GM19372 (cell line): ENCODE data around the gene THTPA.

Experiments
- ATAC-seq: cut with Tn5 transposase; IDR thresholded peaks from one replicate; pipeline ENCODE4 v1.9.1; 2021; ENCODE audit warnings: mild to moderate bottlenecking, low read depth, moderate library complexity; ENCODE audit not compliant: unreplicated experiment

The THTPA gene

GRCh38 chr14:23550131-23550811 lies 5.8 kb upstream of the THTPA start:
- no peak for ATAC-seq

- ATAC-seq = no peak
Observed at GRCh38 chr14:23550812-23551265, 5.2 kb upstream of the THTPA start.

DNA sequence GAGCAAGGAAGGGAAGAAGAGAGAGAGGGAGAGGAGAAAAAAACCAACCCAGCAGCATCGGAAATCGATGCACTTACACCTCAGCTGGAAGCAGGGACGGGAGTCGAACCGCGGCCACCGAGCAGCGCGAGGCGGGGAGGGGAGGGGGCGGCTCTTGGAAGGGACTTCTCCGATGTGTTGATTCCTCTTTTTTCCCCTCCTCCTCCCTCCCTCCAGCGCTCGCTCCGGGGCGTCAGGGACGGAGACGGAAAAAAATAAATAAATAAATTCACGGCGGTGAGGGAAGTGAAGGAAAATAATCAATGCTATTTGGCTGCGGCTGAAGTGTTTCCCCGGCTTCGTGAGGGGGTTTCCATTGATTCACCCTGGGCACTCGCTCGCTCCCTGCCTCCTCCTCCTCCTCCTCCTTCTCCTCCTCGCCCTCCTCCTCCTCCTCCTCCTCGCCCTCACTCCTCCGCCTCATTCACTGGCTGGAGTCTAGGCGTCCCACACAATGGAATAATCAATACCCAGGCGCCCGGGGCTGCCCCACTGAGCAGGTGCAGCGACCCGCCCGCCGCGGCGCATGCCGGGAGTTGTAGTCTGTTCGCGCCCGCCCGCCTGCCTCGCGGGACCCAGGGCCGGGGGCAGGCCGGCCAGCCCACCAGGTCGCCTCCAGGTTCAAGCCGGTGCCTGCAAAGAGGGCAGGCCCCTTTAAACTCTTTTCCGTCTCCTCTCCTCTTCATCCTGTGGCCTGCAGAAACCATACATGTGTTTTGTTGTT lies 4.6 kb upstream of the THTPA start, which contains the start of gene ZFHX2:
Gene ZFHX2, minus strand, starts transcription at position 500 of the 763 bp plus-strand sequence. CDS start 16,440 bp downstream, outside the sequence.
- peak; percentile 42 for ATAC-seq

DNA sequence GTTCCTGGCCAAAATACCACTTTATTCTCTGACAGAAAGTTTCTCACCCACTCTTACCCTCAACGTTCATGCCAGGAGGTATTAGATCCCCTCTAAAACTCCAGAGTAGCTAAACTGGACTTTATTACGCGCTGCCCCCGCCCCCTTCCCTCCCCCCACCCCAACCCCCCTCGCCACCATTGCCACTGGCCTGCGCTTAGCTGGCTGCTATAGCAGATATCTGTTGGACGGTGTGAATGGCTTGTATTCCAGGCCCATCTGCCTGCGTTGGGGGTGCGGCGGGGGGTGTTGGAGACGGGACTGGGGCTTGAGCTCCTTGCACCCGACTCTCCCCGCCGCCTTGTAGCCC lies 564 bp upstream of the THTPA start:
- no peak for ATAC-seq

- ATAC-seq = no peak
Observed at GRCh38 chr14:23556700-23557440, 799 bp downstream of the THTPA start.

DNA sequence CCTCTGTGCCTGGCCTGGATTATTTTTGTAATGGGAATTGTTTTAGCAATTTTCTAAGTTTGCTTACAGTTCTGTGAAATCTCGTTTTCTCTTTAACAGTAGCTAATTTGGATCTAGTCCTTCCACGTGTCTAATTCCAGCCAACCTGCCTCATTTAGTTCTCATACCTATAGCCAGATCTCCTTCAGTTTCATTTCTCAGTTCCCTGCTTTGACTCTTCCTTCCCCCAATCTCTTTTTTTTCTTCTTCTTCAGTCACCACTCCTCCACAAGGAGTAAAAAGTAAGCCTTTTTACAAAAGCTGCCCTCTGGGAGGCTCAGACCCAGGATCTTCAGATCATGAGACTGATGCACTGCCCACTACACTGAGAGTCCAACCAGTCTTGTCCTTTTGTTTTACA lies 1.4 kb downstream of the THTPA start:
- ATAC-seq = no peak

- no peak for ATAC-seq
Observed at GRCh38 chr14:23557946-23558345, 1.9 kb downstream of the THTPA start.

GRCh38 chr14:23558346-23559009 lies 2.4 kb downstream of the THTPA start:
- no peak for ATAC-seq

DNA sequence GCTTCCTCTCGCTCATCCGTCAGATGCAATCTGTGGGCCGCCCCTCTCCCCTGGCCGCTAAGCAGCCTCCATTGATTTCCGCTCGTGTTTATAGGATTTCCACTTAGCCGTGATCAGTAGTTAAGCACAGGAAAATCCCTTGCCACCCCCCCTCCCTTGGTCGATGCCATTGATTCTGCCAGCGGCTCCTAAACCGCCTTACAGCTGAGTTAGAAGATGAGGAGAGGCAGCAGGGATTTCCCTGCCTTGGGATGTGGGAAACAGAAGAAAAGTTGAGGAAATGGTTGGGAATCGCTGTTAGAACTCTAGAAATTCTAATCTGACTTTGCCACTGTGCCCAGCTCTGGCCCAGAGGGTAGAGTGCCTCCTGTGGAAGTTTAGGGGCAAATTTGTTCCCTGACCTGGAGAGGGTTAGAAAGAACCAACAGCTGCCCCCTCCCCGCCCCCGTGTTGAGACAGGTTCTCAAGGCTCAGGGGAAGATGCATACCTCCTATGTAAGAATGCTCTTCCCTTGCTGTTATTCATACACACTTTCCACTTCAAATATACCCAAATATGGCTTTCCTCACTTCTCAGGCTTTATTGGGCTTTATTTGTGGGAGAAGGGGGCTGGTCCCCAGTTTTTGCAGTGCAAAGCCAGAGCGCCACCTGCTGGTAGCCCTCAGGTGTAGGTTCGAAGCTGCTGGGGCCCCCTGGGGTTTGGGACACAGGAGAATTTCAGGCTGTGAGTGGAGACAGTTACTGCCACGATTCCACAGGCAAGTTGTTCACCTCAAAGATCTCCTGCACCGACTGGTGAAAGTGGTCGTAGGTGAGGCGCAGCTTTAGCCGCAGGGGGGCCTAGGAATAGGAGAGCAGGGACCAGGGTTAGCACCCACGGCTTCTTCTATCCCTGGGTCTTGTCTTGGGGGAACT lies 3.2 kb downstream of the THTPA start:
- ATAC-seq = no peak

DNA sequence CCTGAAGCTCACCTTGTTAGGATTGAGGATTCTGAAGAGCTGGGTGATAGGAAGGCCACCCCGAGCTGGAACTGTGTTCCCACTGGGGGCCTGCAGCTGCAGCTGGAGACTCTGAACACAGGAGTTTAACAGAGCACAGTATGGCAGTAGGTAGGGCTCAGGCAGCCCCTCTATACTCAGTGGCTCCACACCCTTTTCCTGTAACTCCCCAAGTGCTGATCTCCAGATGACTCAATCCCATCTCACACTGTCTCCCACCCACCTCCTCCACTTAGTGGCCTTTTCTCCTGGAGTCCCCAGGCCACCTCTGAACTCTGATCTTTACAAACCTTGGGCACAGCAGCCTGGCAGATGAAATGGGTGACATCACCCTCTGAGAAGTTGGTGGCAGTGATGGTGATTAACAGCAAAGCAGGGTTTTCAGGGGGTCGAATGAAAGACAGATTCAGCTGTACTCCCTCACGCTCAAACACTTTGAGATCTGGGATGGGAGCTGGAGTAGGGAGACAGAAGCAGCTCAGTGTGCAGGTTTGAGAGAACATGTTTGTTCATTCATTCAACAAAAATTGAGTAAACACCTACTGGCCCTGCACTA lies 4.0 kb downstream of the THTPA start:
- ATAC-seq = no peak

DNA sequence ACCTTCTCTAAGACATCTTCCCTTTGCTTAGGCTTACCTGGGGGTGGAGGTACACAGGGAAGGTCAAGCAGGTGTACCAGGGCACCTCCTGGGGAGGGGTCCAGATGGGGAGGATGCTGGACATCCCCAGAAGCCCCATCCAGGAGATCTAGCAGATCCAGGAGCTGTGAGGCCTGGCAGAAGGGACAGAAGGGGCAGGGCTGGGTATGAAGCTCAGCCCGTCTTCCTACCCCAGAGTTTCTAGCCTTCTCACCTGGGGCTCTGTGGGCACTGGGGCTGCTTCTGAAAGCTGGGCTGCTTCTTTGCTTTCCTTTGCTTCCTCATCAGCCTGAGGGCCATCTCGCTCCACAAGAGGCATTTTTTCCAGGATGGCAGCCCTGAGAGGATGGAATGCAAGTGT lies 5.2 kb downstream of the THTPA start:
- no peak for ATAC-seq

DNA sequence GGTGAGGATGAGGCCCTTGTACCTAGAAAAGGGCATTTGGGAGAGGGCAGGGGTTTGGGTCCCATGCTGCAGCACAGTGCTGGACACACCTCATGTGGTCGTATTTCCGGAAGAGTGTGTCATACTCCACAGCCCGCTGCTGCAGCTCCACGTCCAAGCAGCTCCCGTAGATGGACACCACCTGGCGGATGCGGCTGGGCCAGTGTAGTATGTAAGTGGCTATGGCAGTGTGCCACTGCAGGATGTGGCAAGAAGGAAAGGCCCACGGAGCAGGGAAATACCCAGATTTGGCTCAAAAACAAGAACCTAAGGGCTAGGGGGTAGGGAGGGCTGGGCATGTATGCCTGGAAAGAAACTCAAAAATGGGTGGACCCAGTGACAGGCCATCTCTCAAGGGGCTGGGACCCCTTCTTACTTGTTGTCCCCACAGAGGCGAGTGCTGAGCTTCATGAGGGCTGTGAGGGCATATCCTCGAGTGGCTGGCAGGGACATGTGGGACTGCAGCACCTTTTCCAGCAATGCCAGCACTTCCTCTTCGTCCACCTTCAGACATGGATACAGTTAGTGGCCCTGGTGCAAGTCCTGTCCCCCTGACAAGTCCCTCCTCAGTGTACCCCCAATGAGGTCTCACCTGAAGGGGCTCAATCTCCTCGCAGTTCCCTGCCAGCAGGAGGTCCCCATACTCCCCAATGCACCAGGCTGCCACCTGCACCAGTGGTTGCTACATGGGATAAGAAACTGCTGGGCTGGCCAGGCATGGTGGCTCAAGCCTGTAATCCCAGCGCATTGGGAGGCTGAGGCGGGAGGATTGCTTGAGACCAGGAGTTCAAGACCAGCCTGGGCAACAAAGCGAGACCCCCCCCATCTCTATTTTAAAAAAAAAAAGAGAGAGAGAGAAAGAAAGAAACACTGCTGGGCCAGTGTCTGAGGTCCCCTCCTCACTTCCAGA lies 6.1 kb downstream of the THTPA start:
- no peak for ATAC-seq

- no peak for ATAC-seq
Observed at GRCh38 chr14:23562822-23563472, 6.9 kb downstream of the THTPA start.

GRCh38 chr14:23563473-23564180 lies 7.6 kb downstream of the THTPA start:
- ATAC-seq = no peak

- no peak for ATAC-seq
Observed at GRCh38 chr14:23564181-23564812, 8.2 kb downstream of the THTPA start.

GRCh38 chr14:23564876-23565275 lies 8.8 kb downstream of the THTPA start:
- ATAC-seq = no peak

DNA sequence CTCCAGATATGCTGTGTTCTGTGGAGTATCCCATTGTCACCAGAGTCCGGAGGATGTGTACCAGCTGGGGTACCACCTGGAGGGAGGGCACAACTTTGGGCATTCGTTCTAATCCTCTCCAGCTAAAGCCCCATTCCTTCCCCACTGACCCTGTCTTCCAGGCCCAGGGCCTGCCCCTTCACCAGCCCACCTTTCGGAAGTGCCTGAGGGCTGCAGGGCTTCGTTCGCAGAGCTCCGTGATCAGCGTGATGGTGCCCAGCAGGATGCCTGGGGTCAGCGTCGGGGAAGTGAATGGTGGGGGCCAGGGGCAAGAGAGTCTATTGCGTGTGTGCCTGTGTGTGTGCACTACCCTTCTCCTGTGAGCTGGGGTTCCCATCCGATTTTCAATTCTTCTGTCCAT lies 9.6 kb downstream of the THTPA start:
- no peak for ATAC-seq
